ENCODE data around the gene ZNF462. TPM values are rescaled to one million over a fixed set of nuclear protein-coding genes. Genes with fewer than 3 reads are reported as not detected.

Gene ZNF462
- total RNA-seq, 2 experiments from 2014 or later, result 1.1 to 1.3 TPM

- Histone ChIP-seq H3K36me3 (ENCODE audit: insufficient read depth, low read length) (no peaks in the 10 kb centered on the region), H3K4me1 (ENCODE audit: insufficient read depth, low read length) (no peaks in the 10 kb centered on the region), H3K27me3 (ENCODE audit: control insufficient read depth in 1 of 2, insufficient read depth in 2 of 2, low read length in 2 of 2) (no peaks in the 10 kb centered on the region), H3K27ac (ENCODE audit: low read depth in 1 of 2, low read length in 2 of 2) (no peak overlapping the region), H3K4me3 (ENCODE audit: low read length) (no peak overlapping the region), H3K9me3 (ENCODE audit: control insufficient read depth in 1 of 2, insufficient read depth in 1 of 2, low read length in 2 of 2) (peaks cover 0 to 3% of the 10 kb centered on the region in 2 experiments)
- intact Hi-C loops (cut with DNase I, micrococcal nuclease), result no loop called here
- no peaks in the 10 kb centered on the region for H3K36me3 Mint-ChIP-seq (ENCODE audit: low read depth)
- no peaks in the 10 kb centered on the region for H3K4me1 Mint-ChIP-seq (ENCODE audit: low read depth)
- no peak for DNase-seq
- ATAC-seq (ENCODE audit: poor library complexity), result no peak
- no peak for TF ChIP-seq CTCF (IDR thresholded peaks at IDR 0.05)
- no peaks in the 10 kb centered on the region for H3K9me3 Mint-ChIP-seq
- POLR2A ChIA-PET, result no interaction called here
- H3K27me3 Mint-ChIP-seq, result no peaks in the 10 kb centered on the region
- H3K27ac Mint-ChIP-seq, result no peak overlapping the region
- CTCF ChIA-PET, result no interaction called here
- no peak overlapping the region for H3K4me3 Mint-ChIP-seq
Measured at GRCh38 chr9:107033966-107034365, 171.0 kb downstream of the ZNF462 start.

DNA sequence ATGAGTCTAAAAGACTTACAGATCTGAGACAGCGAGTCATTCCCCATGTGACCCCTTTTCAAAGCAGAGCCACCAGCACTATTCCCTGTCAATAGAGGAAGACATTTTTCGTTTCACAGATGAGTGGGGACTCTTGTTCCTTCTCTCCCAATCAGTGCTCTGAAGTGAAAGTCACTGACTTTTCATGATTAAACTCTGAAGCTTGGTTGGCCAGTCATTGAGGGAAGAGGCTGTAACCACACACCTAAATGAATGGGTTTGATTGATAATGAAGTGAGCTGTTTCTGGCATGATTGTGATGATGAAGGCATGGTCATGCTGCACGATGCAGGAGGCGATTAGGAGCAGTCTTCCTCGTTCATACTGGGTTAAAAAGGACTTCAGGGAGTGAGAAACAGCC lies 171.9 kb downstream of the ZNF462 start:
- Mint-ChIP-seq H3K4me3 (no peak overlapping the region), H3K9me3 (no peaks in the 10 kb centered on the region), H3K27ac (no peak overlapping the region), H3K27me3 (no peaks in the 10 kb centered on the region), H3K4me1 (ENCODE audit: low read depth) (no peaks in the 10 kb centered on the region), H3K36me3 (ENCODE audit: low read depth) (no peaks in the 10 kb centered on the region)
- ChIA-PET CTCF (no interaction called here), POLR2A (no interaction called here)
- DNase-seq, result no peak
- Histone ChIP-seq H3K36me3 (ENCODE audit: insufficient read depth, low read length) (no peaks in the 10 kb centered on the region), H3K9me3 (ENCODE audit: control insufficient read depth in 1 of 2, insufficient read depth in 1 of 2, low read length in 2 of 2) (peaks cover 0 to 3% of the 10 kb centered on the region in 2 experiments), H3K4me1 (ENCODE audit: insufficient read depth, low read length) (no peaks in the 10 kb centered on the region), H3K27ac (ENCODE audit: low read depth in 1 of 2, low read length in 2 of 2) (no peak overlapping the region), H3K27me3 (ENCODE audit: control insufficient read depth in 1 of 2, insufficient read depth in 2 of 2, low read length in 2 of 2) (no peaks in the 10 kb centered on the region), H3K4me3 (ENCODE audit: low read length) (no peak overlapping the region)
- TF ChIP-seq CTCF (IDR thresholded peaks at IDR 0.05), result no peak
- intact Hi-C loops (cut with DNase I, micrococcal nuclease), result no loop called here
- ATAC-seq (ENCODE audit: poor library complexity), result no peak

- Histone ChIP-seq H3K4me1 (ENCODE audit: insufficient read depth, low read length) (no peaks in the 10 kb centered on the region), H3K27me3 (ENCODE audit: control insufficient read depth in 1 of 2, insufficient read depth in 2 of 2, low read length in 2 of 2) (no peaks in the 10 kb centered on the region), H3K4me3 (ENCODE audit: low read length) (no peak overlapping the region), H3K36me3 (ENCODE audit: insufficient read depth, low read length) (no peaks in the 10 kb centered on the region), H3K9me3 (ENCODE audit: control insufficient read depth in 1 of 2, insufficient read depth in 1 of 2, low read length in 2 of 2) (peaks cover 0 to 3% of the 10 kb centered on the region in 2 experiments), H3K27ac (ENCODE audit: low read depth in 1 of 2, low read length in 2 of 2) (no peak overlapping the region)
- H3K4me3 Mint-ChIP-seq, result no peak overlapping the region
- ChIA-PET POLR2A (no interaction called here), CTCF (no interaction called here)
- H3K9me3 Mint-ChIP-seq, result no peaks in the 10 kb centered on the region
- intact Hi-C loops (cut with DNase I, micrococcal nuclease), result no loop called here
- H3K36me3 Mint-ChIP-seq (ENCODE audit: low read depth), result no peaks in the 10 kb centered on the region
- no peaks in the 10 kb centered on the region for H3K4me1 Mint-ChIP-seq (ENCODE audit: low read depth)
- no peaks in the 10 kb centered on the region for H3K27me3 Mint-ChIP-seq
- TF ChIP-seq CTCF (IDR thresholded peaks at IDR 0.05), result no peak
- ATAC-seq (ENCODE audit: poor library complexity) (no peak), DNase-seq (no peak)
- H3K27ac Mint-ChIP-seq, result no peak overlapping the region
Measured at GRCh38 chr9:107036367-107036766, 173.4 kb downstream of the ZNF462 start.
